GM12878 (cell line): ENCODE measurements around the gene UBE2Q2. TPM values are rescaled to one million over a fixed set of nuclear protein-coding genes. Genes with fewer than 3 reads are reported as not detected.

Experiments used
- ATAC-seq: fragments of 200-7000 bp; cut with Tn5 transposase; 3 replicates; pipeline ENCODE4 v1.9.1; 2020; ENCODE audit warnings: mild to moderate bottlenecking, moderate library complexity
- BruUV-seq: library from RNA; stranded (reverse); fragments of 400-500 nt; replicated peaks from 2 replicates; lab custom pipeline; 2021; lab: Mats Ljungman, UMichigan
- CTCF ChIA-PET: fragments of 300-600 bp; sonication (Branson Sonifier 250); formaldehyde crosslinking; extraction: SDS; loops from one replicate; lab custom pipeline; 2021; ENCODE audit warnings: inconsistent platforms; lab: Yijun Ruan, JAX
- POLR2A ChIA-PET: fragments of 350-600 bp; formaldehyde crosslinking; extraction: SDS; loops from one replicate; lab custom pipeline; 2021; ENCODE audit warnings: inconsistent platforms; lab: Charles Lee
- RAD21 ChIA-PET: fragments of 300-600 bp; sonication (Branson Sonifier 250); formaldehyde crosslinking; loops from one replicate; lab custom pipeline; 2023; ENCODE audit warnings: antibody characterized with exemption; ENCODE audit not compliant: unreplicated experiment; lab: Charles Lee
- SMC1A ChIA-PET: fragments of 300-600 bp; sonication (Branson Sonifier 250); formaldehyde crosslinking; loops from one replicate; lab custom pipeline; 2023; ENCODE audit not compliant: unreplicated experiment, uncharacterized antibody; lab: Charles Lee
- DNase-seq: peaks from one replicate; pipeline ENCODE4 v3.0.0-alpha.2; 2011; ENCODE audit warnings: low read depth, low spot score
- FAIRE-seq: peaks from 3 replicates; lab custom pipeline; 2011; peaks lifted over from hg19 to GRCh38; lab: Jason Lieb, UNC
- H2AFZ ChIP-seq: 2 replicates; pipeline ENCODE4 v1.6.0; 2011; ENCODE audit warnings: low read depth, low read length, control low read depth; ENCODE audit not compliant: control insufficient read depth
- H3K27ac ChIP-seq: 2 replicates; pipeline ENCODE4 v1.5.1; 2011; ENCODE audit warnings: control low read depth; ENCODE audit not compliant: control insufficient read depth, insufficient read depth
- H3K27me3 ChIP-seq, 2 experiments: replicated peaks in 1 of 2; 2 replicates each; pipeline versions ENCODE4 v1.6.0 to v1.6.1; 2011; ENCODE audit warnings: low read length in 1 of 2; ENCODE audit not compliant: control insufficient read depth in 2 of 2, insufficient read depth in 2 of 2
- H3K36me3 ChIP-seq, 2 experiments: 2 replicates each; pipeline ENCODE4 v1.5.1; 2011; ENCODE audit warnings: low read length in 1 of 2; ENCODE audit not compliant: control insufficient read depth in 2 of 2, insufficient read depth in 2 of 2
- H3K4me1 ChIP-seq: 2 replicates; pipeline ENCODE4 v1.6.1; 2011; ENCODE audit warnings: mild to moderate bottlenecking, low read length, moderate library complexity, mixed read lengths; ENCODE audit not compliant: control insufficient read depth, insufficient read depth
- H3K4me2 ChIP-seq: 2 replicates; pipeline ENCODE4 v1.6.0; 2011; ENCODE audit warnings: control low read depth; ENCODE audit not compliant: control insufficient read depth, insufficient read depth
- H3K4me3 ChIP-seq: fragments of 200-600 bp; sonication (generic); 2 replicates; pipeline ENCODE4 v1.5.1; 2016
- H3K79me2 ChIP-seq: 2 replicates; pipeline ENCODE4 v1.6.0; 2011; ENCODE audit warnings: low read length; ENCODE audit not compliant: control insufficient read depth, insufficient read depth
- H3K9ac ChIP-seq: 2 replicates; pipeline ENCODE4 v1.8.0; 2011; ENCODE audit warnings: low read length, control low read depth, mixed read lengths; ENCODE audit not compliant: control insufficient read depth, insufficient read depth
- H3K9me3 ChIP-seq: replicated peaks from 3 replicates; pipeline ENCODE4 v1.5.1; 2011; ENCODE audit warnings: mild to moderate bottlenecking, low read length; ENCODE audit not compliant: control insufficient read depth, insufficient read depth
- H4K20me1 ChIP-seq: 2 replicates; pipeline ENCODE4 v1.6.0; 2011; ENCODE audit not compliant: control insufficient read depth, insufficient read depth
- ASH2L ChIP-seq: fragments of 300-600, 200-600 bp; sonication (generic); IDR thresholded peaks from 2 replicates; pipeline ENCODE4 v1.6.1; 2017; ENCODE audit warnings: low read depth, mild to moderate bottlenecking, borderline replicate concordance
- ATF3 ChIP-seq: IDR thresholded peaks from 2 replicates; pipeline ENCODE4 v1.6.1; 2011; ENCODE audit warnings: low read depth, mild to moderate bottlenecking, low read length, moderate library complexity, borderline replicate concordance; ENCODE audit errors: extremely low read depth
- CEBPB ChIP-seq, 2 experiments: fragments of 150-350 bp in 1 of 2; IDR thresholded peaks; 2 replicates each; pipeline ENCODE4 v1.6.1; 2012 to 2014; ENCODE audit warnings: low read depth in 2 of 2, low read length in 2 of 2, borderline replicate concordance in 1 of 2, inconsistent platforms in 1 of 2
- CHD2 ChIP-seq: IDR thresholded peaks from 2 replicates; pipeline ENCODE4 v1.6.1; 2011; ENCODE audit warnings: low read depth, low read length, improper control_type of control experiment, borderline replicate concordance
- ELK1 ChIP-seq: IDR thresholded peaks from 2 replicates; pipeline ENCODE4 v1.6.1; 2012; ENCODE audit warnings: low read depth, low read length, improper control_type of control experiment
- KDM1A ChIP-seq: fragments of 200-600 bp; sonication (generic); IDR thresholded peaks from 2 replicates; pipeline ENCODE4 v1.6.1; 2016; ENCODE audit warnings: borderline replicate concordance
- KLF5 ChIP-seq: fragments of 450-650 bp; IDR thresholded peaks from 2 replicates; pipeline ENCODE4 v1.6.1; 2014; ENCODE audit warnings: mild to moderate bottlenecking; ENCODE audit not compliant: partially characterized antibody
- MEF2B ChIP-seq: fragments of 450-650 bp; IDR thresholded peaks from 2 replicates; pipeline ENCODE4 v1.6.1; 2018; ENCODE audit warnings: mild to moderate bottlenecking, moderate library complexity; ENCODE audit not compliant: partially characterized antibody, poor library complexity, severe bottlenecking
- NBN ChIP-seq: fragments of 450-650 bp; IDR thresholded peaks from 2 replicates; pipeline ENCODE4 v1.6.1; 2016
- NFYB ChIP-seq: IDR thresholded peaks from 2 replicates; pipeline ENCODE4 v1.6.1; 2011; ENCODE audit warnings: low read depth, mild to moderate bottlenecking, low read length, improper control_type of control experiment, moderate library complexity; ENCODE audit not compliant: insufficient read depth
- PRDM15 ChIP-seq: fragments of 450-650 bp; formaldehyde crosslinking; IDR thresholded peaks from 2 replicates; pipeline ENCODE4 v1.4.0; 2020; ENCODE audit warnings: mild to moderate bottlenecking, moderate library complexity
- SUZ12 ChIP-seq: fragments of 200-600 bp; sonication (generic); IDR thresholded peaks from one replicate; pipeline ENCODE4 v1.6.1; 2018; ENCODE audit warnings: antibody characterized with exemption, mild to moderate bottlenecking; ENCODE audit not compliant: unreplicated experiment
- ZNF24 ChIP-seq: fragments of 450-650 bp; IDR thresholded peaks from 2 replicates; pipeline ENCODE4 v1.6.1; 2017; ENCODE audit warnings: antibody characterized with exemption, mild to moderate bottlenecking
- in situ Hi-C: fragments of 300-500 bp; cut with MboI; formaldehyde crosslinking; loops from 9 replicates; pipeline ENCODE4 v1.14.3; 2018; ENCODE audit warnings: mixed read lengths
- intact Hi-C: fragments of 100-400 bp; cut with micrococcal nuclease; formaldehyde crosslinking; loops from one replicate; pipeline ENCODE4 v1.14.2; 2022; ENCODE audit not compliant: unreplicated experiment
- polyA plus RNA-seq, 11 experiments: library from polyadenylated mRNA; depleted of rRNA in 4 of 11; unstranded in 6 of 11; stranded (reverse) in 5 of 11; fragments of >200 nt; fragmentation: Nextera tagmentation in 4 of 11; fragmentation: Illumina TruSeq in 1 of 11; extraction: Ambion mirVana in 4 of 11; extraction: Trizol in 1 of 11; gene quantifications; 1 replicate in 1 of 11; 2 replicates in 10 of 11; pipeline versions ENCODE4 v1.2.1 to v1.2.3, GENCODE V29; 2011 to 2016; ENCODE audit warnings: inconsistent platforms in 2 of 11, missing spikeins in 2 of 11, low read depth in 1 of 11
- total RNA-seq, 4 experiments: library from RNA; depleted of rRNA in 3 of 4; stranded (reverse); fragments of >200 nt in 3 of 4; fragmentation: Illumina TruSeq in 1 of 4; extraction: Trizol in 1 of 4; gene quantifications; 2 replicates each; pipeline versions ENCODE4 v1.2.1 to v1.2.3, GENCODE V29; 2013 to 2021
- TF ChIP-seq, protein P1 (sequence below): fragments of 450-650 bp; IDR thresholded peaks from 2 replicates; pipeline ENCODE4 v1.6.1; 2018; ENCODE audit warnings: borderline replicate concordance, mild to moderate bottlenecking; ENCODE audit not compliant: partially characterized antibody

The UBE2Q2 gene
- total and polyA plus RNA-seq, 10 of the 15 experiments (the other 5 are each of a cell fraction or from before 2014, with no cell fraction given): 11.1 to 31.9 (median 21.6) TPM

- Histone ChIP-seq H3K9me3 (no peaks in the 10 kb centered on the region), H3K27me3 (no peaks in the 10 kb centered on the region), H3K9ac (no peak overlapping the region), H4K20me1 (no peaks in the 10 kb centered on the region), H3K4me1 (no peaks in the 10 kb centered on the region), H3K4me3 (no peak overlapping the region), H2AFZ (no peak overlapping the region), H3K27ac (no peak overlapping the region), H3K79me2 (peaks cover 16% of the 10 kb centered on the region), H3K36me3 (peaks cover 0 to 3% of the 10 kb centered on the region in 2 experiments; a peak in 2 of 4 replicates), H3K4me2 (no peak overlapping the region)
- no peak for ATAC-seq
- ChIA-PET CTCF (no interaction called here), POLR2A (no interaction called here), RAD21 (no interaction called here), SMC1A (no interaction called here)
- TF ChIP-seq CEBPB (IDR thresholded peaks at IDR 0.05; ENCODE audit: borderline replicate concordance in 1 of 2, low read depth in 2 of 2, low read length in 2 of 2) (no peak), ATF3 (no peak), KLF5 (no peak), MEF2B (no peak), CHD2 (no peak), KDM1A (no peak), PRDM15 (no peak), ELK1 (no peak), NBN (no peak), ZNF24 (no peak), NFYB (no peak), SUZ12 (no peak), ASH2L (no peak)
- TF ChIP-seq, protein P1, sequence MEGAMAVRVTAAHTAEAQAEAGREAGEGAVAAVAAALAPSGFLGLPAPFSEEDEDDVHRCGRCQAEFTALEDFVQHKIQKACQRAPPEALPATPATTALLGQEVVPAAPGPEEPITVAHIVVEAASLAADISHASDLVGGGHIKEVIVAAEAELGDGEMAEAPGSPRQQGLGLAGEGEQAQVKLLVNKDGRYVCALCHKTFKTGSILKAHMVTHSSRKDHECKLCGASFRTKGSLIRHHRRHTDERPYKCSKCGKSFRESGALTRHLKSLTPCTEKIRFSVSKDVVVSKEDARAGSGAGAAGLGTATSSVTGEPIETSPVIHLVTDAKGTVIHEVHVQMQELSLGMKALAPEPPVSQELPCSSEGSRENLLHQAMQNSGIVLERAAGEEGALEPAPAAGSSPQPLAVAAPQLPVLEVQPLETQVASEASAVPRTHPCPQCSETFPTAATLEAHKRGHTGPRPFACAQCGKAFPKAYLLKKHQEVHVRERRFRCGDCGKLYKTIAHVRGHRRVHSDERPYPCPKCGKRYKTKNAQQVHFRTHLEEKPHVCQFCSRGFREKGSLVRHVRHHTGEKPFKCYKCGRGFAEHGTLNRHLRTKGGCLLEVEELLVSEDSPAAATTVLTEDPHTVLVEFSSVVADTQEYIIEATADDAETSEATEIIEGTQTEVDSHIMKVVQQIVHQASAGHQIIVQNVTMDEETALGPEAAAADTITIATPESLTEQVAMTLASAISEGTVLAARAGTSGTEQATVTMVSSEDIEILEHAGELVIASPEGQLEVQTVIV: no peak
- in situ Hi-C loops (no loop called here), intact Hi-C loops (loop anchor here (5.0 kb wide), 1 partner anchor 53 kb away; no protein-coding TSS in a partner anchor)
- FAIRE-seq: no peak
- no peak for DNase-seq
- no TSS peak for BruUV-seq
Measured at GRCh38 chr15:75900577-75900976, 57.3 kb downstream of the UBE2Q2 start.
